HG02840 (cell line): ENCODE results near the gene DYSF.

Experiments
- ATAC-seq: cut with Tn5 transposase; IDR thresholded peaks from one replicate; pipeline ENCODE4 v1.9.1; 2021; ENCODE audit warnings: mild to moderate bottlenecking, moderate library complexity, moderate number of reproducible peaks; ENCODE audit not compliant: unreplicated experiment, low FRiP score

DYSF gene

GRCh38 chr2:71496156-71496770, 42.9 kb downstream of the DYSF start:
- no peak for ATAC-seq

GRCh38 chr2:71498261-71498701, 44.9 kb downstream of the DYSF start:
- ATAC-seq: no peak

GRCh38 chr2:71499691-71500090, 46.3 kb downstream of the DYSF start:
- ATAC-seq: no peak

DNA sequence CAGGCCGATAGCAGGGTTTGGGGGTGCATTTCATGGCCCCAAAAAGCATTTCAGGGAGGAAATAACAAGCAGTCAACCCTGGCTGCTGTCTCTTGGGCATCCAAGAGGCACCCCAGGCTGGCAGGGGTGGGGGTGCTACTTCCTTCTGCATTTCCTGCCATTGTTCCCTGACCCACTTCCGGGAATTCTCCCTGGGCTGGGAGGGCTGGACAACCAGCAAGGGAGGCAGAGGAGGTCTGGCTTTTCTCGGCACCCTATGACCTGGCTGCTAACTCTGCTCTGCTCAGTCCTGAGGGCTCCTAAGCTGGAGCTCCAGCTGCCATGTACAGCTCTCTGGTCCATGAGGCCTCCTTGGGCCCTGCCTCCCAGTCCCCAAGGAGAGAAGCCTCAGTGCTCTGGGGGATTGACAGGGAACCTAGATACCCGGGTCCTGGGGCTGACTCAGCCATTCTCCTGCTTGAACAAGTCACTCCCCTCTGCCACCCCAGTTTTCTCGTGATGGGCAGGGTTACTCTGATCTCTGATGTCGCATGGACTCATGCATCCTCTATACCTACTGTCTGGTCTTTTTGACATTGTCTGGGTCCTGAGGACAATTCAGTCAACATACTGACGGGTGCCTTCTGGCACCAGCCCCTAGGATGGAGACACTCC, 47.2 kb downstream of the DYSF start:
- ATAC-seq: no peak

- ATAC-seq: no peak
Observed at GRCh38 chr2:71502941-71503738, 49.8 kb downstream of the DYSF start.

- no peak for ATAC-seq
Observed at GRCh38 chr2:71503837-71504236, 50.5 kb downstream of the DYSF start.

GRCh38 chr2:71504611-71505010, 51.2 kb downstream of the DYSF start:
- no peak for ATAC-seq

DNA sequence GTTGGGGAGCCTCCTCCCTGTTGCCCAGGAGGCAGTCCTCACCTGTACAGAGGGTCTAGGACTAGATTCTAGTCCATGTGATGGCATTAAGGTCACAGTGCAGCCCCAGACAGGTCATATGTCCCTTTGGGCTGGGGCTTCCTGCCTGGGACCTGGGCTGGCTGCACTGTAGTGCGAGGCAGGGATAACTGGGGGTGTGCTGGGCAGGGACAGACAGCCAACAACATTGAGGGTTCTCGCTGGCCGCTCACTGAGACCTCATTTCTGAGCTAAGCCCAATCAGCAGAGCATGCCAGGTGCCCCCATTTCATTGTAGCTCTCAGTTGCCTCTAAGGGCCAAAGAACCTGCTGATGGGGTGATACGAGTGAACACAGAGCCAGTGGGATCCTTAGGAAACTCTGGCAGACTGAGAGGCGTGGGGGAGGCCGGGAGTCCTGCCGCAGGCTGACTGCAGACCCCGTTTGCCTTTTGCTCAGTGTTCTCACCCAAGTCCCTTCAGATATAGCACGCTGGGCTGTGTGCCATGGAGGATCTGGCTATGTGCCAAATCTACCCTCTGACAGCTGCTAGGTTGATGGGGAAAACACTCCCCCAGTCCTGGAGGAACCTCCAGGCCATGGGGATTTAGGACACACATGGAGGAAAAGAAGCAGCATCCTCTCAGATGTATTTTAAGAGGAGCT, 51.9 kb downstream of the DYSF start:
- ATAC-seq: no peak

DNA sequence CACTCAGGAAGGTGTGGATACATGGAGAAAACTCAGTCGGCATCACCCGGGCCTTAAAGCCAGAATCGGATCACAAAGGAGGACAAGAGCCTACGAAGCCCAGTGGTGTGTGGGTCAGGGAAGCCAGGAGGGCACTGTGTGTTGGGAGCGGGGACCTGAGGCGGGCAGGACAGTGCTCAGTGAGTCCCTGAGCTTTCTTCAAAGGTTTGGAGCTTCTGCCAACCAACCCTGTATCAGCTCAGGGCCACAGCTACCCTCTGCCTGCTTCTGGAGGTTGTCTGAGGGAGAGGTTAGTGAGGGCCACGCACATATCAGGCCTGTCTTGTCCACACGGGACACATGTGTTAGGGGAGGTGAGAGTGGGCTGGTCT, 52.4 kb downstream of the DYSF start:
- ATAC-seq: no peak

DNA sequence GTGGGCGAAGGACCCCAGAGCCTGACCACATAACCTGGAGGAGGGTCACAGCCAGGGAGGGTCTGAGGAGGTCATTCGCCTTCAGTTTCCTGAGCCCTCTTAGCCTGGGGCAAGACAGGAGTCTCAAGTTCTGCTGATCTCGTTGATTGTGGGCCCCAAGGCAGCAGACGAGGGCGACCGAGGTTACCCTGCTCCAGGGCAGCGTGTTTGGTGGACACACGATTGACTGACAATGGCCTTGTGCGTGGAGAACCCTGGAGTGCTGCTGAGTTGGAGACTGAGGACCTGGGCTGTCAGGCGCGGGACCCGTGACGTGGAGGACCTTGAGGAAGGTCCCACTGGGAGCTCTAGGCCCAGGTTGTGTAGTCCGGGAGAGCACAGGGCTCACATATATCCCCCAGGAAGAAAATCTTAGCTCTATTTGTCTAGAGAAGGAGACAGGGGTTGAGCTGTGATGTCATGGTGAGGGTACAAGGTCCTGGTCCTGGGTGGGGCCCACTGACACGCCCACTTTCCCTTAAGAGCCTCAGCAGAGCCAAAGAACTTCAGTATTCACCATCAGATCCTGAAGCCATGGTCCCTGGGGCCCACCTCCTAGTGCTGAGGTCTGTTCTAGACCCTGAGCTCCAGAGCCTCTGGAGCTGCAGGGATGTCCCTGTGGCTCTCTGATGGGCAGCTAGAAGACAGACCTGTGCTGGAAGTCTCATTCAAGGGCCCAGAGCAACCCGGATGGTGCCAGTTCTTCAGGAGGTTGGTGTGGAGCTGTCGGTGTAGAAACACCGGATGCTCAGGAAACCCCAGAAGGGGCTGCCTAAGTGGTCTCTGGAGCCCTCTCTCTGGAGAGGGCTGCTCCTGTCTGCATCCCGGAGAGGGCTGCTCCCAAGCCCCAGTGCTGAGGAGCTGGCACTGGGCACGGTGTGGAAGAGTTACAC, 53.1 kb downstream of the DYSF start:
- no peak for ATAC-seq

- no peak for ATAC-seq
Observed at GRCh38 chr2:71507476-71507875, 54.1 kb downstream of the DYSF start.

DNA sequence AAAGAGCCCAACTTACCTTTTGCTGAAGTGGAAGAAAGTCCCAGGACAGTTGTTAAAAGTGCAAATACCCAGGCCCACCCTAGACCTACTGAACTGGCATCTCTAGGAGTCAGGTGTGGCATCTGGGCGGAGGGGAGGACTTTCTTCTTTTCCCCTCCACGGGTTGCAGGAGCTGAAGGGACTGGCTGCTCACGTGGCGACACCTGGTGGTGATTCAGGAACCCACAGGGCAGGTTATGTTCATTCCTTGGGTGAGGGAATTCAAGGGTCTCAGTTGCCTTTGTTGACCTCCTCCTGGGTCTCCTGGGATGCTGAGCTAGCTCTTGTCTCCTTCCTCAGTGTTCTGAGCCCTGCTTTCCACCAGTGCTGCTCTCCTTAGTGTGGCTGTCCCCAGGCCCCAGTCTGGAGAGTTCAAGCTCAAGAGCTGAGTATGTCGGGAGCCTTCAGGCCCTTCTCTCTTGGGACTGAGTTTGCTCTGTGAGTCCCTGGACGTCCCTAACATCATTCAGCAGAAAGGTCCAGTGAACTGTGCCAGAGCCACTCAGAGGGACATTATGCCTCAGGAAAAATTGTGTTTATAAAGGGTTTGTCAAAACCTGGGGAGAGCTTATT, 56.9 kb downstream of the DYSF start:
- ATAC-seq: no peak

GRCh38 chr2:71510938-71511337, 57.6 kb downstream of the DYSF start:
- no peak for ATAC-seq

- ATAC-seq: no peak
Observed at GRCh38 chr2:71511776-71512175, 58.4 kb downstream of the DYSF start.

DNA sequence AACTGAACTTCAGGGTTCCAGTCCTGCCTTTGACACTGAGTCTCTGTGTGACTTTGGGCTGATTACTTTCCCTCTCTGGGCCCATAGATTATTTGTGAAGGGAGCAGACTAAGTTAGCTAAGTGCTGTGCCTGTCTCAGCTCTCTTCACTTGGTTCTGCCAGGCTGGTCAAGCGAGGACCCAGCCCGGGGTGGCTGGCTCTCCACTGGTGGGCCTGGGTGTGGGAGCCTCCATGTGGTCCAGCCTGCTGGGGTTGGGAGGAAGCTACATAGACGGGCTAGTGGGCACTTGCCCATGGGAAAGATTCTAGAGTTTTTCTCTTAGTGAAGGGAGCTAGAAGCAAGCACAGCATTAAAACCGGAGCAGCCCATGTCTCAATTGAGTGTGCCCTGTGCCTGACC, 59.0 kb downstream of the DYSF start:
- ATAC-seq: no peak

- no peak for ATAC-seq
Observed at GRCh38 chr2:71513096-71513495, 59.7 kb downstream of the DYSF start.

GRCh38 chr2:71513721-71514120, 60.4 kb downstream of the DYSF start:
- no peak for ATAC-seq

- ATAC-seq: no peak
Observed at GRCh38 chr2:71516253-71516888, 63.0 kb downstream of the DYSF start.

- no peak for ATAC-seq
Observed at GRCh38 chr2:71517851-71518250, 64.5 kb downstream of the DYSF start.
